Progenitor cell of endocrine pancreas (in vitro differentiated cells): ENCODE results near the gene SCNN1B. TPM values are rescaled to one million over a fixed set of nuclear protein-coding genes. Genes with fewer than 3 reads are reported as not detected.

Experiments used
- DNase-seq: peaks from one replicate; pipeline ENCODE4 v3.0.0; 2021; ENCODE audit warnings: low spot score; ENCODE audit not compliant: unreplicated experiment
- H3K27ac Mint-ChIP-seq: 2 replicates; pipeline ENCODE4 v1.8.0; 2021; ENCODE audit warnings: mild to moderate bottlenecking, moderate library complexity, mixed read lengths
- H3K27me3 Mint-ChIP-seq: 2 replicates; pipeline ENCODE4 v1.8.0; 2021; ENCODE audit warnings: mixed read lengths
- H3K36me3 Mint-ChIP-seq: 2 replicates; pipeline ENCODE4 v1.8.0; 2022; ENCODE audit warnings: mixed read lengths; ENCODE audit not compliant: insufficient read depth
- H3K4me1 Mint-ChIP-seq: 2 replicates; pipeline ENCODE4 v1.8.0; 2021; ENCODE audit warnings: low read depth, mixed read lengths
- H3K4me3 Mint-ChIP-seq: 2 replicates; pipeline ENCODE4 v1.8.0; 2021; ENCODE audit warnings: low read depth, mild to moderate bottlenecking, moderate library complexity, mixed read lengths
- H3K9me3 Mint-ChIP-seq: 2 replicates; pipeline ENCODE4 v1.8.0; 2021; ENCODE audit warnings: low read depth, mixed read lengths
- CTCF ChIP-seq: fragments of 200-600 bp; sonication (generic); IDR thresholded peaks from one replicate; pipeline ENCODE4 v1.5.0; 2021; ENCODE audit warnings: antibody characterized with exemption, mild to moderate bottlenecking; ENCODE audit not compliant: unreplicated experiment
- total RNA-seq: library from RNA; stranded (reverse); gene quantifications from 2 replicates; pipeline ENCODE4 v1.2.1, GENCODE V29; 2021

Gene SCNN1B
- total RNA-seq, 1 donor from 2014 or later, result not detected

- Mint-ChIP-seq H3K27me3 (no peaks in the 10 kb centered on the region), H3K4me1 (no peaks in the 10 kb centered on the region), H3K36me3 (peaks cover 22% of the 10 kb centered on the region), H3K27ac (peak overlapping the region; percentile 54), H3K4me3 (no peak overlapping the region), H3K9me3 (no peaks in the 10 kb centered on the region)
- no peak for TF ChIP-seq CTCF
- no peak for DNase-seq
Measured at GRCh38 chr16:23401139-23401538, 99.0 kb downstream of the SCNN1B start.

GRCh38 chr16:23402100-23402499 lies 100.0 kb downstream of the SCNN1B start:
- no peak for TF ChIP-seq CTCF
- Mint-ChIP-seq H3K4me1 (no peaks in the 10 kb centered on the region), H3K27me3 (no peaks in the 10 kb centered on the region), H3K9me3 (no peaks in the 10 kb centered on the region), H3K27ac (no peak overlapping the region), H3K36me3 (peaks cover 23% of the 10 kb centered on the region), H3K4me3 (no peak overlapping the region)
- DNase-seq, result no peak

GRCh38 chr16:23403547-23403946 lies 101.4 kb downstream of the SCNN1B start:
- H3K27me3 Mint-ChIP-seq, result no peaks in the 10 kb centered on the region

GRCh38 chr16:23406024-23406423 lies 103.9 kb downstream of the SCNN1B start:
- no peak overlapping the region for H3K27ac Mint-ChIP-seq
- H3K27me3 Mint-ChIP-seq, result no peaks in the 10 kb centered on the region
- DNase-seq, result no peak
- peaks cover 16% of the 10 kb centered on the region for H3K36me3 Mint-ChIP-seq
- no peaks in the 10 kb centered on the region for H3K4me1 Mint-ChIP-seq
- no peak overlapping the region for H3K4me3 Mint-ChIP-seq
- TF ChIP-seq CTCF, result no peak
- no peaks in the 10 kb centered on the region for H3K9me3 Mint-ChIP-seq

More at GRCh38 chr16:23403547-23403946, 101.4 kb downstream of the SCNN1B start:
- TF ChIP-seq CTCF, result no peak
- DNase-seq, result no peak
- H3K9me3 Mint-ChIP-seq, result no peaks in the 10 kb centered on the region
- H3K4me3 Mint-ChIP-seq, result no peak overlapping the region
- no peak overlapping the region for H3K27ac Mint-ChIP-seq
- no peaks in the 10 kb centered on the region for H3K4me1 Mint-ChIP-seq
- peaks cover 23% of the 10 kb centered on the region for H3K36me3 Mint-ChIP-seq

GRCh38 chr16:23406546-23407240 lies 104.6 kb downstream of the SCNN1B start:
- Mint-ChIP-seq H3K27ac (no peak overlapping the region), H3K27me3 (no peaks in the 10 kb centered on the region), H3K4me3 (no peak overlapping the region), H3K4me1 (no peaks in the 10 kb centered on the region), H3K36me3 (peaks cover 13% of the 10 kb centered on the region), H3K9me3 (no peaks in the 10 kb centered on the region)
- DNase-seq, result no peak
- TF ChIP-seq CTCF, result no peak
